NCI-H1694 (cell line): ENCODE measurements around the gene SF3A2.

Experiments
- DNase-seq: peaks from one replicate; lab custom pipeline; 2025; lab: John Stamatoyannopoulos, UW

SF3A2 gene

DNA sequence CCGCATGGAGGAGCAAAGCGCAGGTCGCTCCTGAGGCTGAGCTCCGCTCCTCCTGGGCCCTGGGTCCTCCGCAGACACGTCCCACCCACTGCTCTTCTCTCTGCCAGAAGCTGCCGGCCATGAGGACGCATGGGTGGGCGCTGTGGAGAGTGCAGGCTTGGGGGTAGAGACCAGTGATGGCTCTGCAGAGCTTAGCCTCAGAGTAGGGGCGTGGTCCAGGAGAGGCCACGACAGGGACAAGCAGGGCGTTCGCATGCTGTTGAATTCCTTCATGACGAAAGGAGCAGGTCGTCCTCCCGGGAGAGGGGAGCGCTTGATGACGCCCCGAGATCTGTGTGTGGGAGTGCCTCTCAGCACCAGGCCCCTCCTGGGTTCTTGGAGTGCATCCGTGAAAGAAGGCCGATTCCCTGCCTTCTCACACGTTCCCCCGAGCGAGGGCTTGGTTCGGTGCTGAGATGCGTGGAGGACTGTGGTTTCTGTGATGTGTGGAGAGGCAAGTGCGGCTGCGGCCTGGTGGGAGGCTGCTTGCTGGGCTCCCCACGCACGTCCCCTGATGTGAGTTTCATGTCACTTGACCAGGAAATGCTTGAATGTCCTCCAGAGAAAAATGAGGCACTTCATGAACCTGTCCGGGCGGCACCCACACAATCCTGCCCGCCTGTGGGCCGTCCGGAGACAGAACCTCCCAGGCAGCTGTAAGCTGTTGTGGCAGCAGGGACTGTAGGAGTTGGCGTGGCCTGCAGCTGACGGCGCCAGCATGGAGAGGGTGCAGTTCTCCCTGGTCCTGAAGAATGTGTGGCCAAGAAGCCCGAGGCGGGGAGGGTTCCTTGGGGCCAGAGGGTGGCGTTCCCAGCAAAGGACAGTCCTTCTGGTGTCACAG is 4.5 kb downstream of the SF3A2 start:
- no peak for DNase-seq

DNA sequence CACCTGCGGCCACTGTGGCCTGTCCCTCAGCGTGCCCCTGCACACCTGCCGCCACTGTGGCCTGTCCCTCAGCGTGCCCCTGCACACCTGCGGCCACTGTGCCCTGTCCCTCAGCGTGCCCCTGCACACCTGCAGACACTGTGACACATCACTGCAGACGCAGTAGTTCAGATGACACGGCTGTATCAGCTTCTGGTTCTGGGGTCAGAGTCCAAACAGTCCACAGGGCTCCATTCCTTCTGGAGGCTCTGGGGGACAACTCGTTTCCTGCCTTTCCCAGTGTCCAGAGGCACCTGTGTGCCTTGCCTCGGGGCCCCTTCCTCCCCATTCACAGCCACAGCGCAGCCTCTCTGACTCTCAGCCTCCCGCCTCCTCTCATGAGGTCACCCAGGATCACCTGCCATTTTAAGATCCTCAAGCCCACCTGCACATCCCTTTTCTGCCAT is 5.5 kb downstream of the SF3A2 start:
- DNase-seq = no peak

DNA sequence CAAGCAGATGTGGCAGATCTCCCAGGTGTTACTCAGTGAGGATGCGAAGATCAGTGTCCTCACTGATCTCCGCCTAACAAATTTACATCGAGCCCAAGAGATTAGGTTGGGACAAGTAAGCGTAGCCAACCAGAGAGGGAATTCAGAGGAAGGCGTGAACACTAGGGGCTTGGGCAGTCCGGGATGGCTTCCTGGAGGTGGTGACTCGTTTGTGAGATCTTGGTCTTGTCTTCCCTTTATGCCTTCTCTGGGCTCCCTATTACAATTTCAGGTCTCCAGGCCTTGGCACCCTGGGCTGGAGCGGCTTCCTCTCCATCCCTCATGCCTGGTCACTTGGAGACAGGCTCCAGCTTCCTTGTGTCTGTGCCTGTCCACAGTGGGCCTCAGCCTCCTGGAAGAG is 6.2 kb downstream of the SF3A2 start:
- no peak for DNase-seq

DNA sequence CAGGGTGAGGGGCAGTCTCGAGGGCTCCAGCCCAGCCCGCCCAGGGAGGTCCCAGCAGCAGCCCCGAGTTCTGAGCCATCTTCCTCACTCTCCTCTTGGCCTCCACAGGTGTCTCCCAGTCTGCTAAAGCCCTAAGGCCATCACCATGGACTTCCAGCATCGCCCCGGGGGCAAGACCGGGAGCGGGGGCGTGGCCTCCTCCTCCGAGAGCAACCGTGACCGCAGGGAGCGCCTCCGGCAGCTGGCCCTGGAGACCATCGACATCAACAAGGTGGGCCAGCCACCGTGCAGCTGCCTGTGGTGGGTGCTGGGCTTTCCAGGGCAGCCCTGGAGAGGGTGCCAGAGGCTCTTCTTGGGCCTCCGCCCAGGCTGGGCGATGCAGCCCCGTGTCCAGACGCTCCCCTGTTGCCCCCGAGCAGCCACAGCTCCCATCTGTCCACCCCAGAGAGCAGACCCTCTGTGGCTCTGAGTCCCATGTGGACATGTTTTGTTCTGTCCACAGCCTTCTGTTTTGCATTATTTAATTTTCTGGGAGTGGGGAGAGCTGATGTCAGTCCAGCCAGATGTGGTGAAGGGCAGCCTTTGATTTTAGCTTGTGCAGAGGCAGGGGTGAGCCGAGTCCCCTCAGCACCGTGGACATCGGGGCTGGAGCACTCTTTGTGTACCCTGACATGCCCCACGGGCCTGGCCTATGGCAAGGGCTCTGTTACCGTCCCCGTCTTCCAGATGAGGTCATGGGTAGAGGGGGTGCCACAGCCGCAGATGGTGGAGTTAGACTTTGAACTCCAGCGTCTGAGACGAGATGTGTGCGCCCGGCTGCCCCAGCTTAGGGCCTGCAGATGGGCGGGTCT is 6.9 kb downstream of the SF3A2 start:
- no peak for DNase-seq

DNA sequence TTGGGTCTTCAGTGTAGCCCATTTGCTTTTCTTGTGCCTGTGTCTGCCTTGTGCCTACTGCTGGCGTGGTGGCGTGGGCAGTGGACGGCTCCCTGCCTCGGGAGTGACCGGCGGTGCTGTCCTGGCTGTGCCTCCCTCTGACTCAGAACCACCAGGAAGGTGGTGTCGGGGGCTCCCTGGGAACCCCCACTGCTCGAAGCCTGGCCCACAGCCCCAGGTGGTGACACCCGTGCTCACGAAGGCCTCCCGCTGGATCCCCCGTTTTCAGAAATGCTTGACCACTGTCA is 7.4 kb downstream of the SF3A2 start:
- DNase-seq = no peak

DNA sequence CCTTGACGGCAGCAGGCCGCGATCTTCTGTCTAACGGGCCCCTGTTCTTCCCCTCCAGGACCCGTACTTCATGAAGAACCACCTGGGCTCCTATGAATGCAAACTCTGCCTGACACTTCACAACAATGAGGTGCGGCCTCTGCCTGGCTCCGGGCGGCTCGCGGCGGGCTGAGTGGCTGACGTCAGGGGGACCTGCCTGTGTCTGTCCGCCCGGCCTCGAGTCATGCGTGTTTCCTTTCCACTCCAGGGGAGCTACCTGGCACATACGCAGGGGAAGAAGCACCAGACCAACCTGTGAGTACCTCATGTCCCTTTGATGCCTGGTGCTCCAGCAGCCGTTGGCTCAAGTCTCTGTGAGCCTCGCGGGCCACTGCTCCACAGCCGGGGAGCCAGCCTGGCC is 7.9 kb downstream of the SF3A2 start:
- no peak for DNase-seq

DNA sequence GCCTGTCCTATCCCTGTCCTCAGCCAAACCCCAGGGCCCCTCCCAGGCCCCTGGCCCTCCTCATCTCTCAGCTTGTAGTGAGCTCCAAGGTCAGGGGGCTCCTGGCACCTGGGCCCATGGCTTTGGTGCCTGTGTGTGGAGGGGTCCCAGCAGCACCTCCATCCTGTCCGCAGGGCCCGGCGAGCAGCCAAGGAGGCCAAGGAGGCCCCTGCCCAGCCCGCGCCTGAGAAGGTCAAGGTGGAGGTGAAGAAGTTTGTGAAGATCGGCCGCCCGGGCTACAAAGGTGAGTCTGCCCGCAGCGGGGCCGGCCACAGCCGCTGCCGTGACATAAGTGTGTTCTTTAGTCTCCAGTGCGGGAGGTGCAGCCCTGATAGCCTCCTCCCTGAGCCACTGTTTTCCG is 8.6 kb downstream of the SF3A2 start:
- no peak for DNase-seq

DNA sequence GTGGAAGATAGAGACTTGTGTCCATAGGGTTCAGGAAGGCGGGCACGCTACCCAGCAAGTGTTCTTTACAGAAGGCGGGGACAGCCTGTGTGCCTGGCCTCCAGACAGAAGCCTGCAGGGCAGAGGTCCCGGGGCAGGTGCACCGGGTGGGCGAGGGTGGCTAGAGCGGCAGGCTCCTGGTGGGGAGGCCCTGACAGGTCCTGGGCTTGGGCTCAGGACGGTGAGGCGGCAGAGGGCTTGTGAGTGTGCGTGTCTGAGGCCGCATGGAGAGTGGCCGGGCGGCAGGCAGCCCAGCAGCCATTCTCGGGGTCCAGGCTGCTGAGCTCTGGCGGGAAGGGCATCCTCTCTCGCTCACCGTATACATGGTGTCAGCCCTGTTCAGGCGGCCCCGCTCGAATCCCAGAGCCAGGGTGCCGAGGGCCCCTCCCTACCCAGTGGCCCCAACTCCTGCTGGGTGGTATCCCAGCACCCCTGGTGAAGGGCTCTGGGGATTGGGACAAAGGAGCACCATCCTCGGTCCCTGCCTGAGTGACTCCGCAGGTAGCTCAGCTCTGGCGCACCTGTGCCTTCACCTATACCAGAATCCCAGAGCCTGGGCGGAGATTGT is 9.5 kb downstream of the SF3A2 start:
- no peak for DNase-seq

DNA sequence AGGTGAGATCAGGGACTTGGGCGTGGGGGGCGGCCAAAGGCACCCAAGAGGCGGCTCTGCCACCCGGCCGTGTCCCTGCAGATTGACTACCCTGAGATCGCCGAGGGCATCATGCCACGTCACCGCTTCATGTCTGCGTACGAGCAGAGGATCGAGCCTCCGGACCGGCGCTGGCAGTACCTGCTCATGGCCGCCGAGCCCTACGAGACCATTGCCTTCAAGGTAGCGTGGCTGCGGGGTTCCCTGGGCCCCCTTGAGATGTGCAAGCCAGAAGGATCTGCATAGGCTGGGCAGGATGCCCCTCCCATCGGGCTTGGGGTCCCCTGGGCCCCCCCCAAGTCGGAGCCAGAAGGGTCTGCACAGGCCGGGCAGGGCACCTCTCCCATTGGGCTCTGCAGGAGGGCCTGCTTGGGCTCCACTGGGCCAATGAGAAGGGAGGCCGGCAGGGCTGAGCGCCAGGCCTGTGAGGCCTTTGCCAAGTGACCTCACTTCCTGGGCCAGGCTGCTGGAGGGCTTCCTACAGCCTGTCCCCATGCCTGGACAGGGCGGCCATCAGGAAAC is 10.3 kb downstream of the SF3A2 start:
- DNase-seq = no peak

DNA sequence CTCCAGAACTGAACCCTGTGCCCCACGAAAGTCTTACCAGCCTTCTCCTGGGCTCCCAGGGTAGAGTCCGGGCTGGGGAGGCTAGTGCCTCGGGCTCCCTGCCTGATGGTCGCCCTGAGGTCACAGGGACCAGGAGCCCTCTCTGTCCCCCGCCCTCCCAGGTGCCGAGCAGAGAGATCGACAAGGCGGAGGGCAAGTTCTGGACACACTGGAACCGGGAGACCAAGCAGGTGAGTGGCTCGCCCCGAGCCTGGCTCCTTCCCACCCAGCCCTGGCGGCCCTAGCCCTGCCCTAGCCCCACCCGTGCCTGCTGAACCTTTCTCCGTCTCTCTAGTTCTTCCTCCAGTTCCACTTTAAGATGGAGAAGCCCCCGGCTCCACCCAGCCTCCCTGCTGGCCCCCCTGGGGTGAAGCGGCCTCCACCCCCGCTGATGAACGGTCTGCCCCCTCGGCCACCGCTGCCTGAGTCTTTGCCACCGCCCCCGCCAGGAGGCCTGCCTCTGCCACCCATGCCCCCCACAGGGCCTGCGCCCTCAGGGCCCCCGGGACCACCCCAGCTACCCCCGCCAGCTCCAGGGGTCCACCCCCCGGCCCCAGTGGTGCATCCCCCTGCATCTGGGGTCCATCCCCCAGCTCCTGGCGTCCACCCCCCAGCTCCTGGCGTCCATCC is 10.9 kb downstream of the SF3A2 start:
- DNase-seq = no peak

DNA sequence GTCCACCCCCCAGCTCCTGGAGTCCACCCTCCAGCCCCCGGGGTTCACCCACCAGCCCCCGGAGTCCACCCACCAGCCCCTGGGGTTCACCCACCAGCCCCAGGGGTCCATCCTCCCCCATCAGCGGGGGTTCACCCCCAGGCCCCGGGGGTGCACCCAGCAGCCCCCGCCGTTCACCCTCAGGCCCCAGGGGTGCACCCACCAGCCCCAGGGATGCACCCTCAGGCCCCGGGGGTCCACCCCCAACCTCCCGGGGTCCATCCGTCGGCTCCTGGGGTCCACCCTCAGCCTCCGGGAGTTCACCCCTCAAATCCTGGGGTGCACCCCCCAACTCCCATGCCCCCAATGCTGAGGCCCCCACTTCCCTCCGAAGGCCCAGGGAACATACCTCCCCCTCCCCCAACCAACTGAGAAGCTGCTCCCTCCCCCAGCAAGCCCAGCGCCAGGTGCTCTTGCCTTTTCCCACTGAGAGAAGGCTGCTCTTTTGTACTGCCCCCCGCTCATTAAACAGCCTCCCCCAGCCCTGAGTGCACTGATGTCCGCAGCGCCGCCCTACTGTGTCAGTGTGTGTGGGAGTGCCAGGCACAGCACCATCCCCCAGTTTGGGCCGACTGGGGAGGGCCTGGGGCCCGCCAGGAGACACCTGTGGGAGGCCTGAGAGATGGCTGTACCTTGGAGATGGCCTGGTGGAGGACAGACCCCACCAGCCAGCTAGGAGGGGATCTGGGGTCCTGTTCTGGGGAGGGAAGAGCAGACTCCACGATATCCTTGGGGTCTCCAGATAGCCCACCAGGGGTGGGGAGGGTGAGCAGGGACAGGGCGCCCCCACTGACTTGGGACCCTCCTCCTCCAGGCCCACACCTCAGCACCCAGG is 11.7 kb downstream of the SF3A2 start:
- no peak for DNase-seq

DNA sequence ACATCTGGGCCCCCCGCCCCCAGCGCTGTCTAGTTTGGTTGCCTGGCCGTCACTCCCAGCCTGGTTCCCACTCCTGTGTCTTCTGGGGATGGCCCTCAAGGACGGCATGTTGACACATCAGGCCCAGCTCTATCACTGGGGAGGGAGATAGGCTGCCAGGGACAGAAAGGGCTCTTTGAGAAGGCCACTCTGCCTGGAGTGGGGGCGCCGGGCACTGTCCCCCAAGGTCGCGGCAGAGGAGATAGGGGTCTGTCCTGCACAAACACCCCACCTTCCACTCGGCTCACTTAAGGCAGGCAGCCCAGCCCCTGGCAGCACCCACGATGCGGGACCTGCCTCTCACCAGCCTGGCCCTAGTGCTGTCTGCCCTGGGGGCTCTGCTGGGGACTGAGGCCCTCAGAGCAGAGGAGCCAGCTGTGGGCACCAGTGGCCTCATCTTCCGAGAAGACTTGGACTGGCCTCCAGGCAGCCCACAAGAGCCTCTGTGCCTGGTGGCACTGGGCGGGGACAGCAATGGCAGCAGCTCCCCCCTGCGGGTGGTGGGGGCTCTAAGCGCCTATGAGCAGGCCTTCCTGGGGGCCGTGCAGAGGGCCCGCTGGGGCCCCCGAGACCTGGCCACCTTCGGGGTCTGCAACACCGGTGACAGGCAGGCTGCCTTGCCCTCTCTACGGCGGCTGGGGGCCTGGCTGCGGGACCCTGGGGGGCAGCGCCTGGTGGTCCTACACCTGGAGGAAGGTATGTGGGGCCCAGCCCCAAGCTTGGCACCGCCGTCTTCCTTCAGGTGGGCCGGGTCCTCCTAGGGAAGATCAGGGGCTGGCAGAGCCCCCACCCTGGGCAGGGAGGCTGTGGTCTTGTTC is 12.6 kb downstream of the SF3A2 start, which contains the start of gene AMH:
TSS of gene AMH (plus strand) at position 314 of the 857 bp plus-strand sequence. CDS start at position 324, 10 bp downstream.
- no peak for DNase-seq

DNA sequence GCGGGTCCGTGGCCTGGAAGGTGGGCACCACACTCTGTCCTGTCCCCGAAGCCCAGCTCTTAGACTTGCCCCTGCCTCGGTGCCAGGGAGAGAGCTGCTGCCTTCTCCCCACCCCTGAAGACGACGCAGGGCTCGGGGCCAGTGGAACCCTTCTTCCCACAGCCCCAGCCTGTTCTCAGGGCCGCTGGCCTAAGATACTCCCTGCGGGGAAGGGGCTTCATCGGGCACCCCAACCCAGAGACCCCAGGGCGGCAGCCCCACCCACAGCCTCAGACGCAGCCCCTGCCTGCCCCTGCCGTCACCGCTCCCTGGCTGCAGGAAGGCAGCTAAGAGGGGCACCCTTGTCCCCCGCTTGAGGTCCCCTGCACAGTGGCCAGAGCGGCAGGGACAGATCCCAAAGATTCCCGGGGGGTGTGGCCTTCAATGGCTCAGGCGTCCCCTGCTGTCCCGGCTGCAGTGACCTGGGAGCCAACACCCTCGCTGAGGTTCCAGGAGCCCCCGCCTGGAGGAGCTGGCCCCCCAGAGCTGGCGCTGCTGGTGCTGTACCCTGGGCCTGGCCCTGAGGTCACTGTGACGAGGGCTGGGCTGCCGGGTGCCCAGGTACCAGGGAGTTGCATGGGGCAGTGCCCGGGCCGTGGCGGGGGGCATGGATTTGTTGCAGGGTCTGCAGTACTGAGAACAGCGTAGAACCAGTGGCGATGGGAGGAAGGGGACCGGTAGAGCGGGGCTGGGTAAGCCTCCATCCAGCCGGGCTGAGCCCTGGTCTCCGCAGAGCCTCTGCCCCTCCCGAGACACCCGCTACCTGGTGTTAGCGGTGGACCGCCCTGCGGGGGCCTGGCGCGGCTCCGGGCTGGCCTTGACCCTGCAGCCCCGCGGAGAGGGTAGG is 13.5 kb downstream of the SF3A2 start:
- DNase-seq = no peak

DNA sequence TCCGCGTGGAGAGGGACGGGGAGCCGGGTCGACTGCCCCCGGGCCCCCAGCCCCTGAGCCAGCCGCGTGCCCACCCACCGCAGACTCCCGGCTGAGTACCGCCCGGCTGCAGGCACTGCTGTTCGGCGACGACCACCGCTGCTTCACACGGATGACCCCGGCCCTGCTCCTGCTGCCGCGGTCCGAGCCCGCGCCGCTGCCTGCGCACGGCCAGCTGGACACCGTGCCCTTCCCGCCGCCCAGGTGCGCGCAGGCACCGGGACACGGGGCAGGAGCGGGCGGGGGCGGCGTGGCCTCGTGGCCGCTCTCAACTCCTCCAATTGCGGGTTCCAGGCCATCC is 14.1 kb downstream of the SF3A2 start:
- no peak for DNase-seq

DNA sequence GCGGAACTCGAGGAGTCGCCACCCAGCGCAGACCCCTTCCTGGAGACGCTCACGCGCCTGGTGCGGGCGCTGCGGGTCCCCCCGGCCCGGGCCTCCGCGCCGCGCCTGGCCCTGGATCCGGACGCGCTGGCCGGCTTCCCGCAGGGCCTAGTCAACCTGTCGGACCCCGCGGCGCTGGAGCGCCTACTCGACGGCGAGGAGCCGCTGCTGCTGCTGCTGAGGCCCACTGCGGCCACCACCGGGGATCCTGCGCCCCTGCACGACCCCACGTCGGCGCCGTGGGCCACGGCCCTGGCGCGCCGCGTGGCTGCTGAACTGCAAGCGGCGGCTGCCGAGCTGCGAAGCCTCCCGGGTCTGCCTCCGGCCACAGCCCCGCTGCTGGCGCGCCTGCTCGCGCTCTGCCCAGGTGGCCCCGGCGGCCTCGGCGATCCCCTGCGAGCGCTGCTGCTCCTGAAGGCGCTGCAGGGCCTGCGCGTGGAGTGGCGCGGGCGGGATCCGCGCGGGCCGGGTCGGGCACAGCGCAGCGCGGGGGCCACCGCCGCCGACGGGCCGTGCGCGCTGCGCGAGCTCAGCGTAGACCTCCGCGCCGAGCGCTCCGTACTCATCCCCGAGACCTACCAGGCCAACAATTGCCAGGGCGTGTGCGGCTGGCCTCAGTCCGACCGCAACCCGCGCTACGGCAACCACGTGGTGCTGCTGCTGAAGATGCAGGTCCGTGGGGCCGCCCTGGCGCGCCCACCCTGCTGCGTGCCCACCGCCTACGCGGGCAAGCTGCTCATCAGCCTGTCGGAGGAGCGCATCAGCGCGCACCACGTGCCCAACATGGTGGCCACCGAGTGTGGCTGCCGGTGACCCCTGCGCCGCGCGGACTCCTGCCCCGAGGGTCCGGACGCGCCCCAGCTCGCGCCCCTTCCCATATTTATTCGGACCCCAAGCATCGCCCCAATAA is 14.8 kb downstream of the SF3A2 start:
- no peak for DNase-seq

DNA sequence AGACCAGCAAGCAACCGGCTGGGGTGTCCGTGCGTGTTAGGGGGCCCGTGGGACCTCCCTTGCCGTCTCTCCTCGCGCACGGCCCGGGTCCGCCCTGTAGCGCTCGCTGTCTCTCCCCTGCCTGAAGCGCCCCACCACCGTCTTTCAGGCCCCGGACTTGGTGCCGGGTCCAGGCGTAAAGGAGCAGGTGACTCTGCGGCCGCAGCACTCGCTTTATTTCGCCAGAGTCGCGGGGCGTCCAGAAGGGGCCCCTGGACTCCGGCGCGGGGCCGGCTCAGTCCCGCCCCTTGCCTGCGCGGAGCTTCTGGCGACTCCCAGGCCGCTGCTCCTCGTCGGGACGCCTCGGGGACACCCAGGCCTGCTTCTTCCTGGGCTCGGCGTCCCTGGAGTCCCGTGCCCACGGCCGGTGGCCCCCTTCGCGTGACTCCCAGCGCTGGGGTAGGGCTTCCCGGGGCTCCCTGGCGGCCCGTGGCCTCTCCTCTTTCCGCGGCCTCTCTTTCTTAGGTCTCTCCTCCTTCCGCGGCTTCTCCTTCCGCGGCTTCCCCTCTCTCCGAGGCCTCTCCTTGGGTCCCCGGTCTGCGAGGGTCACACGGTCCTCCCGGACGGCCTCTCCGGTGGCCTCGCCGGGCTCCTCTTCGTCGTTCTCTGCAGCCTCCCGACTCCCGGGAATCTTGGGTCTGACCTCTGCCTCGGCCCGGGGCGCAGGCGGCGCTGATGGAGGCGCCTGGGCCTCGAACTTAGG is 15.6 kb downstream of the SF3A2 start:
- no peak for DNase-seq

DNA sequence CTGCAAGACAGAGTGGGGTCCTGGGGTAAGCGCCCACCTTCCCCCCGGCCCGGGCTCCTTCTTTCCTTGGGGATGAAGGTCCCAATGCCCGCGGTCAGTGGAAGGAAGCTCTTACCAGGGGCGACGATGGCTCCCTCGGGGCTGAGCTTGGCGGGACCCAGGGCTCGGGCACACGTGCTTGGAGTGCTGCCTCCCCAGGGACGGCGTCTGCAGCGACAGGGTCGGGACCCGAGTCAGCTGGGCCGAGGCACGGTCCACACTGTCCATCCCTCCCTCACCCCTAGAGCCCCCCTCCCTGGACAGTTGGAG is 16.1 kb downstream of the SF3A2 start:
- no peak for DNase-seq
